ENCODE data around the gene SLC35A1.

Gene SLC35A1

GRCh38 chr6:87494761-87495422 is 22.1 kb downstream of the SLC35A1 start:
- Histone ChIP-seq H3K27ac (ENCODE audit: poor library complexity, severe bottlenecking) (no peak overlapping the region), H3K9me3 (ENCODE audit: severe bottlenecking) (no peaks in the 10 kb centered on the region), H3K36me3 (ENCODE audit: low read depth) (peaks cover 14% of the 10 kb centered on the region), H3K4me1 (ENCODE audit: insufficient read depth, poor library complexity, severe bottlenecking) (no peaks in the 10 kb centered on the region), H3K4me3 (ENCODE audit: severe bottlenecking) (no peak overlapping the region), H3K27me3 (ENCODE audit: insufficient read depth, poor library complexity, severe bottlenecking) (no peaks in the 10 kb centered on the region)
- no peak for DNase-seq (ENCODE audit: low spot score)
- no peak for TF ChIP-seq CTCF (IDR thresholded peaks at IDR 0.05; ENCODE audit: poor library complexity, severe bottlenecking)
- no peak for ATAC-seq (ENCODE audit: low read depth)

- Histone ChIP-seq H3K4me3 (ENCODE audit: severe bottlenecking) (no peak overlapping the region), H3K9me3 (ENCODE audit: severe bottlenecking) (no peaks in the 10 kb centered on the region), H3K4me1 (ENCODE audit: insufficient read depth, poor library complexity, severe bottlenecking) (no peaks in the 10 kb centered on the region), H3K27me3 (ENCODE audit: insufficient read depth, poor library complexity, severe bottlenecking) (no peaks in the 10 kb centered on the region), H3K27ac (ENCODE audit: poor library complexity, severe bottlenecking) (no peak overlapping the region), H3K36me3 (ENCODE audit: low read depth) (peaks cover 22% of the 10 kb centered on the region)
- no peak for DNase-seq (ENCODE audit: low spot score)
- no peak for ATAC-seq (ENCODE audit: low read depth)
- TF ChIP-seq CTCF (IDR thresholded peaks at IDR 0.05; ENCODE audit: poor library complexity, severe bottlenecking), result no peak
These were observed 25.3 kb downstream of the SLC35A1 start for GRCh38 chr6:87498048-87498447.

GRCh38 chr6:87501809-87502572 is 29.2 kb downstream of the SLC35A1 start:
- no peak for TF ChIP-seq CTCF (IDR thresholded peaks at IDR 0.05; ENCODE audit: poor library complexity, severe bottlenecking)
- Histone ChIP-seq H3K27ac (ENCODE audit: poor library complexity, severe bottlenecking) (no peak overlapping the region), H3K4me1 (ENCODE audit: insufficient read depth, poor library complexity, severe bottlenecking) (no peaks in the 10 kb centered on the region), H3K36me3 (ENCODE audit: low read depth) (peaks cover 46% of the 10 kb centered on the region), H3K27me3 (ENCODE audit: insufficient read depth, poor library complexity, severe bottlenecking) (no peaks in the 10 kb centered on the region), H3K4me3 (ENCODE audit: severe bottlenecking) (no peak overlapping the region), H3K9me3 (ENCODE audit: severe bottlenecking) (no peaks in the 10 kb centered on the region)
- ATAC-seq (ENCODE audit: low read depth) (peak; percentile 38; the same call in 1 of the 3 replicates), DNase-seq (ENCODE audit: low spot score) (no peak)

- Histone ChIP-seq H3K27me3 (ENCODE audit: insufficient read depth, poor library complexity, severe bottlenecking) (no peaks in the 10 kb centered on the region), H3K9me3 (ENCODE audit: severe bottlenecking) (no peaks in the 10 kb centered on the region), H3K27ac (ENCODE audit: poor library complexity, severe bottlenecking) (no peak overlapping the region), H3K36me3 (ENCODE audit: low read depth) (peaks cover 68% of the 10 kb centered on the region), H3K4me3 (ENCODE audit: severe bottlenecking) (no peak overlapping the region), H3K4me1 (ENCODE audit: insufficient read depth, poor library complexity, severe bottlenecking) (no peaks in the 10 kb centered on the region)
- TF ChIP-seq CTCF (IDR thresholded peaks at IDR 0.05; ENCODE audit: poor library complexity, severe bottlenecking), result no peak
- ATAC-seq (ENCODE audit: low read depth) (no peak; the same call in 2 of the 3 replicates), DNase-seq (ENCODE audit: low spot score) (no peak)
These were observed 31.7 kb downstream of the SLC35A1 start for GRCh38 chr6:87504441-87504840.

- ATAC-seq (ENCODE audit: low read depth) (no peak), DNase-seq (ENCODE audit: low spot score) (no peak)
- no peaks in the 10 kb centered on the region for H3K4me1 ChIP-seq (ENCODE audit: insufficient read depth, poor library complexity, severe bottlenecking)
- no peaks in the 10 kb centered on the region for H3K27me3 ChIP-seq (ENCODE audit: insufficient read depth, poor library complexity, severe bottlenecking)
- no peak for TF ChIP-seq CTCF (IDR thresholded peaks at IDR 0.05; ENCODE audit: poor library complexity, severe bottlenecking)
- H3K27ac ChIP-seq (ENCODE audit: poor library complexity, severe bottlenecking), result no peak overlapping the region
- peaks cover 89% of the 10 kb centered on the region for H3K36me3 ChIP-seq (ENCODE audit: low read depth)
- H3K4me3 ChIP-seq (ENCODE audit: severe bottlenecking), result no peak overlapping the region
- no peaks in the 10 kb centered on the region for H3K9me3 ChIP-seq (ENCODE audit: severe bottlenecking)
These were observed 42.1 kb downstream of the SLC35A1 start for GRCh38 chr6:87514831-87515230.

Data from RWPE2 (cell line).